GM21360 (cell line): ENCODE data around the gene TMEM121.

ENCODE experiments used
- ATAC-seq: cut with Tn5 transposase; IDR thresholded peaks from one replicate; pipeline ENCODE4 v1.9.1; 2021; ENCODE audit warnings: mild to moderate bottlenecking, moderate library complexity; ENCODE audit not compliant: unreplicated experiment

The TMEM121 gene

DNA sequence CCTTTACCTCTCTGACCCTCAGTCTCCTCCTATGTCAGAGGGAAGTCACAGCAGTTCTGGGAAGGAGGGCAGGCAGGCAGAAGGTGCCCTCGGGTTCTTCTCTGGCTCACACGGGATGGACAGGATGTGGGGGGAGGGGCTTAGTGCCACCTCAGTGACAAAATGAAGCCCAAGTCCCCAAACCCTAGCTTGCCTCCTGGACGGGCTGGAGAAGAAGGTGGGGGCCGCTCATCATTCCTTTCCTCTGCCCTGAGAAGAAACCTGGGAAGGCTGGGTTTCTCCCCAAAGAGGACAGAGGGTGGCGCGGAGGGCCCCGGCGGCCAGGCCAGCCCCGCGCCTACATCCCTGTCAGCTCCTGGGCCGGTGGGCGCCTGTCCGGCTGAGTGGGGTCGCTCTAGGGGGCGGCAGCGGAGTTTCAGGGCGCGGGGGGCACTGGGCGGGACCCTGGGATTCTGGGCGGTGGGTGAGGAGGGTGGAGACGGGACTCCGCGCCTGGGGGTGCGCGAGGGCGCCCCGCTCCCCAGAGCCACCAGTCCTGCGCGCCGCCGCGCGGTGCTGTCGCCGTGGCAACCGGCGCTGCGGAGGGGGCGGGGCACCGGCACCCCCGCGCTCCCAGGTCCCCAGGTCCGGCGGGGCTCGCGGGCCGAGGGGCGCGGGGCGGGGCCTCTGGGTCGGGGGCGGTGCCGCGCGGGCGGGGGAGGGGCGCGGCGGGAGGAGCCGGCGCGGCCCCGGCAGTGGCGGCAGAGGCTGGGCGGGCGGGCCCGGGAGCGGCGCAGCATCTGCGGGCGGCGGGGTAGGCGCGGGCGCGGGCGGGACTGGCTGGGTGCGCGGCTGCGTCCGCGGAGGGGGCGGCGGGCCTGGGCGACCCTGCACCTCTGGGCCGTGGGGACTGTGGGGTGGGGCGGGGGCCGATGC is at the start of gene TMEM121:
TSS of gene TMEM121 (plus strand) at position 723 of the 915 bp plus-strand sequence. CDS start 2,252 bp downstream, outside the sequence.
- ATAC-seq, result no peak

GRCh38 chr14:105476831-105477659 is 49.3 kb upstream of the TMEM121 start:
- no peak for ATAC-seq

GRCh38 chr14:105477660-105478397 is 48.6 kb upstream of the TMEM121 start:
- ATAC-seq, result no peak

DNA sequence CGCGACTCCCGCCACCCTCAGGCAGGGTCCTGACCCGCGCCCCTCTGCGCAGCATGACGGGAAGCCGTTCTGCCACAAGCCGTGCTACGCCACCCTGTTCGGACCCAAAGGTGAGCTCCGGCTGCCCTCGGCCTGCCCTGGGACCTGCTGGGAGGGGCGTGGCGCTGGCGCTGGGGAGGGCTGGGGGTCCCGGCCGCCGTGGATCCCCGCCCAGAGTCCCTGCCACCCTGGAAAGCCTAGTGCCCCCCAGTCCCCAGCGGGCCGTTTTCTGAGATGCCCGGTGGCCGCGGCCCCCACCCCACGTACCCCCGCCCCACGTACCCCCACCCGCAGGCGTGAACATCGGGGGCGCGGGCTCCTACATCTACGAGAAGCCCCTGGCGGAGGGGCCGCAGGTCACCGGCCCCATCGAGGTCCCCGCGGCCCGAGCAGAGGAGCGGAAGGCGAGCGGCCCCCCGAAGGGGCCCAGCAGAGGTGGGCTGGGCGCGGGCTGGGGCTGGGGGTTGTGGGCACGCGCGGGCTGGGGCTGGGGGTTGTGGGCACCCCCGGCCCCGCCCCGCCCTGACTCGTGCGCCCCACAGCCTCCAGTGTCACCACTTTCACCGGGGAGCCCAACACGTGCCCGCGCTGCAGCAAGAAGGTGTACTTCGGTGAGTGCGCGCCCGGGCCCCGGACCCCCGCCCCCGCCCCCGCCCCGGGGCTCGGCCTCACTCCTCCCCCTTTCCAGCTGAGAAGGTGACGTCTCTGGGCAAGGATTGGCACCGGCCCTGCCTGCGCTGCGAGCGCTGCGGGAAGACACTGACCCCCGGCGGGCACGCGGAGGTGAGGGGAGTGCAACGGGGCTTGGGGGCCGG is 47.8 kb upstream of the TMEM121 start:
- ATAC-seq, result no peak

DNA sequence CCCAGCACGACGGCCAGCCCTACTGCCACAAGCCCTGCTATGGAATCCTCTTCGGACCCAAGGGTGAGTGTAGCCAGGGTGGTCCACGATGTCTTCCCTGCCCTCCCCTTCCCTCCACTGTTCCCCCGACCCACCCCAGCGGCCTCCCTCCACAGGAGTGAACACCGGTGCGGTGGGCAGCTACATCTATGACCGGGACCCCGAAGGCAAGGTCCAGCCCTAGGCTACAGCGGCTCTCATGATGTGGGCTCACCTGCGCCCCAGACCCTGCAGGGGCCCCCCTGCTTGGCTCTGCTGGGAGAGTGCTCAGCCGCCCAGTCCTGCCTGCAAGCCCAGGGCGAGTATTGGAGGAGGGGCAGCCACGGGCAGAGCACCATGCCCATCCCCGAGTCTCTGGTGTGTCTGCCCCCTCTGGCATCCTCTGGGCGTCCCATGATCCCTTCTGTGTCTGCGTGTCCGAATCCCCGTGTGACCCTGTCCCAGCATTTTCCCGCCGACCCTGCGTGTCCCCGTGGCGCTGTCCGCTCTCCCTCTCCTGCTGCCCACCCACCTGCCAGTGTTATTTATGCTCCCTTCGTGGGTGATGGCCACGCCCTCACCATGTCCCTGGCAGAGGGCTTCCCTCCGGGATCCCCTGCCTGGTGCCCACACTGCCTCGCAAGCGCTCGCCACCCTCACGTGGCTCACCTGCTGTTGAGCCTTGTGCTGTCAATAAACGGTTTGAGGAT is 46.8 kb upstream of the TMEM121 start:
- no peak for ATAC-seq

DNA sequence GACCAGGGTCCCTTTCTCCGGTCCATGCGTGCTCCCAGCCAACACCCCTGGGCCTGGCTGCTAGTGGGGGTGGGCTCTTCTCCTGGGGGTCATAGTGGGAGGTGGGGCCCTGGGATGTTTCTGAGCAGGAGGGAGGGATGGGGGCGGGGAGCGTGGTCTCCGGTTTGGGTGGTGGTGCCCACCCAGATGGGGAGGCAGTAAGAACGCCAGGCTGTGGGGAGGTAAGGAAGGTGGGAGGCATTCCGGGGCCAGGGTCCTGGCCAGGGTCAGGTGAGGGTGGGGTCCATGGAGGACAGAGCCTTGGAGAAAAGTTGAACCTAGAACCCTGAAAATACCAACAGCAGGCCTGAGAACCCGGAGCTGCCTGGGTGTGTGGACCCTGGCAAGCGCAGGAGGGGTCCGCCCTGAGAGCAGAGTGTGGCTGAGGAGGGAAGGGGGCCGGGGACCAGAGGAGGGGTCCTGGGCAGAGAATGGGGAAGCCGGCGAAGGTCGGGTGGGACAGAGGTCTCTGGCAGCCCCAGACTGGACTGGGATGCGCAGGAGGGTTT is 46.1 kb upstream of the TMEM121 start:
- ATAC-seq, result no peak

DNA sequence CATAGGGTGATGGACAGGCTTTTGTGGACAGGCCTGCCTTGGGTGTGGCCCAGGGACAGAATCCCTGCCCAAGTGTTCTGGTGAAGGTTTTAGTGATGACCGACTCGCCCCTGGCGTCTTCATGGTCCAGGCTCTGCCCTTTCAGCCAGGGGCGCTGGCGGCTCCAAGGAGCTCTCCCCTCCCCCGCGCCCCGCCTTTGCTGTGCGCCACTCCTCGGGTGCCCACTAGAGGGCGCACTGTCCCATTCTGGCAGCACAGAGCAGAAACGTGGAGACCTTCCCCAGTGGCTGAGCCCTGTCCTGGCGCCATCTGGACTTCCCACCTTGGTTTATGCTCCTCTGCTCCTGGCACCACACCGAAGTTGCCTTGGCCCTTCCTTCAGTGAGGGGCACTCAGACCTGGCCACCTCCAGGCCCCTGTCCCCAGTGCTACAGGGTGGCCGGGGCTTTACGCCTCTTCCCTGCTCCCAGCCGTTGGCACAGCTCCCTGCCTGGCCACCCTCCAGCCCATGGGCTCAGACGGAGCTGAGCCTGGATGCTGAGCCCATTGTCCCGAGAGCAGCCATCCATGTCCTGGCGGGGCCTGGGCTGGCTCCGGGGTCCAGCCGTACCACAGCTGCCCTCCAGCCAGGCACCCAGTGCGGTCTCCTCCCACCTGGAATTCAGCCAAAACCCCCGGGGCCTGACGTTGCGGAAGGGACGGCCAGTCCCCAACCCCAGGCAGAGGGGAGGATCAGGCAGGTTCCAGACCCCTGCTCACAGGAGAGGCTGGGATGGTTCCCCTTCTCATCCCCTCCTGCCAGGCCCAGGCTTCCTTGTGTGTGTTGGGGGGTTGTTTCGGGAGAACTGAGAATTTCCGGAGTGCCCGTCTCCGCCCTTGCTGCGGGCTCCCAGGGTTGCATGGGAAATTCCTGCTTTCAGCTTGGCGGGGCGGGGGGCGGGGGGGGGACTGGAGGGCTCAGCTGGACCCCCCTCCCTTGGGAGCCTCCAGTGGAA is 45.3 kb upstream of the TMEM121 start:
- ATAC-seq, result peak; percentile 46

- ATAC-seq, result peak; percentile 32
These were observed 44.4 kb upstream of the TMEM121 start for GRCh38 chr14:105481886-105482457.

- ATAC-seq, result no peak
These were observed 43.8 kb upstream of the TMEM121 start for GRCh38 chr14:105482486-105483110.

- no peak for ATAC-seq
These were observed 42.9 kb upstream of the TMEM121 start for GRCh38 chr14:105483300-105484068.

- ATAC-seq, result no peak
These were observed 42.0 kb upstream of the TMEM121 start for GRCh38 chr14:105484069-105484996.

GRCh38 chr14:105484997-105485393 is 41.4 kb upstream of the TMEM121 start:
- no peak for ATAC-seq

GRCh38 chr14:105485739-105486162 is 40.6 kb upstream of the TMEM121 start:
- no peak for ATAC-seq

DNA sequence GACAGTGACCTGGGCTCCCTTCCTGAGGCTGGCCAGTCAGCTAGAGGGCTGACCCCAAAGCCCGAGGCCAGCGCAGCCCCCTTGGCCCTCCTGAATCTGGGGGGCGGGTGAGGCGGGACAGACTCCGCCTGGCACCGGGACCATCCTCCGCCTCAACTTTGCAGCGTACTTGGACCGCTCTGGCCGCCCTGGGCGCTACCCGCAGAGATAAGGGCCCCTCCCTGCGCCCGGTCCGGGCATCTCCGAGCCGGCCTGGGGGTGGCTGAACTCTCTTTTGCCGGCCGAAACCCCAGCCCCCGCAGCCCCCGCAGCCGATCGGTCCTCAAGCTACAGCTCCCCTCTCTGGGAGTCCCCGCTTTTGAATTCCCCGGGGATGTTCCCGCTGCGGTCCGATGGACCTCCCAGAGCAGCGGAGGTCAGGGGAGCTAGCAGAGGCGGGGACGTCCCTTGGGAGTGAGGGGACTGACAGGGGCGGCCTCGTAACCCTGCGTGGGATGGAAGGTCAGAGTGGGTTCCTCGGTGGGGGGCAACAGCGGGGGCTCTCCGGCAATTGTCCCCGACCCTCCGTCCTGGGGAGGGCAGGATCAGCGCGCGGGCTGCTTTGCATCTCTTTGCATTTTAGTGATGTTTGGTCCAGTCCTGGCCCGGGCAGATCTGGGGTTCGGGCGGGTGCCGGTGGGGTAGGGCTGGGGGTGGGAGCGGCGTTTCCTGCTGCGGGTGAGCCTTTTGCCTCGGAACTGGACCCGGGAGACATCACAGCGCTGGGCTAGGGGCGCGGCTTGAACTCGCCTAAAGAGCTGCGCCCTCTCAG is 40.0 kb upstream of the TMEM121 start, which contains the start of gene CRIP1:
TSS of gene CRIP1 (plus strand) at position 724 of the 811 bp plus-strand sequence. CDS start 374 bp downstream, outside the sequence.
- no peak for ATAC-seq
